NT2/D1 (cell line): ENCODE measurements around the gene TLE4.

Experiments used
- YY1 ChIP-seq: IDR thresholded peaks from 2 replicates; pipeline ENCODE4 v1.6.1; 2011; ENCODE audit not compliant: insufficient read length, insufficient read depth
- ZNF274 ChIP-seq: IDR thresholded peaks from 2 replicates; pipeline ENCODE4 v1.6.1; 2011; ENCODE audit warnings: mild to moderate bottlenecking, low read depth, low read length

DNA sequence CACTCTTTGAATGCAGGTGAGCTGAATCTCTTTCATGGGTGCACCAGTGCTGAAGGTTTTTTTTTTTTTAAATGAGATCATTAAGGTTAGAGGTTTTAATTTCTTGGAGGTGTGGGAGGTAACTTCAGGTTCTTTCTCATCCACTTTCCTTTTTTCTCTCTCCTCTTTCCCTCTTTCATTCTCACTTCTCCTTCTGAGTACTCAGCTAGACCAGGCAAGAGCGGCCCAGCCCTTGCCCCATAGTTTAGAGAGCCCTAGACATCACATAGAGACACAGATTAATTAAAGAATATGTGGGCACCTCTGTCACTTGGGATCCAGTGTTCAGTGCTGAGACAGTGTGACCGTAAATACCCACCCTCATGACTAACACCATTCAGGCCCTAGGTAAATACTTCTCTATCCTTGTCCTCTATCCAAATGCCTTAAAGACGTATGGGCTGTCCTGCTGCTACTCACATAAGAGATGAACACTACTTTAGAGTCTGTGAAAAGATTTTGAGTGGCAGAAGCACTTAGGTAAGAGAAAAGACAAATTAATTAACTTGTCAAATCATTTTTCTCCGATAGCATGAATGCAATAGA is 174.1 kb downstream of the TLE4 start:
- TF ChIP-seq ZNF274 (no peak), YY1 (no peak)
